ENCODE results near the gene ATP5F1D.

The ATP5F1D gene

GRCh38 chr19:1293782-1294604 lies 52.4 kb downstream of the ATP5F1D start:
- no peak for DNase-seq (ENCODE audit: low read depth in 2 of 2)

All from stimulated activated CD8-positive, alpha-beta memory T cell treated with anti-CD3 and anti-CD28 coated beads, Interleukin-7, amount 100 ng/mL, for 4 hours (primary cell).